ENCODE measurements around the gene CEP295NL. TPM values are rescaled to one million over a fixed set of nuclear protein-coding genes. Genes with fewer than 3 reads are reported as not detected.

CEP295NL gene
- total RNA-seq, 2 donors from 2014 or later = 0.83 to 1.1 TPM

DNA sequence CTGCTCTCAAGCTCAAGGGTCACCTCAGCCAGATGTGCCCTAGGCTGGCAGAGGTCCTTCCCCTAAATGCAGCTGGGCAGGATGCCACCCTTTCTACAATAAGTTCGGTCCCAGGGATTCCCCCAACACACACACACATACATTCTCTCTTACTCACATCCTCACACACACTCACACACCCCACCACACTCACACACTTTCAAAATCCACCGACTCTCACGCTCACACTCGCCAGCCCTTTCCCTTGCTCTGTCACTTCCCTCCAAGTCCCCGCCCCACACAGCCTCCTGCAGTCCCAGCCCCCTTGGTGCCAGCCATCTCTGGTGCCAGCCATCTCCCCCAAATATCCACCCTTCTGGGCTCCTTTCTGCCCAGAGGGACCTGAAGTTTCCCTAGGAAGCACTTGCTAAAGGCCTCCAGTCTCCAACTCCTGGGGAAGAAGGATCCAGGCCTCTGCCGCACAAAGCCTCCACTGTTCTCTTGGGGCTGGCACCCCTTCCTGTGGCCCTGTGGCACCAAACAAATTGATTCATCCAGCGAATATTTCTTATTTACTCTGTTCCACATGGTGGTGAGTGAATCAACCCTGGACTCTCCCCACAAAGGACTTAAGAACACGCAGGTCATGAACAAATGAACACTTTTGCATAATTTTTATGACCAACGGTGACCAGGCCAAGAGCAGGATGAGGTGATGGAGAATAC is 58.5 kb downstream of the CEP295NL start:
- Histone ChIP-seq H3K4me3 (no peak overlapping the region), H3K4me1 (peaks cover 0 to 10% of the 10 kb centered on the region in 2 donors), H3K27ac (no peak overlapping the region), H3K9me3 (no peaks in the 10 kb centered on the region), H3K27me3 (no peaks in the 10 kb centered on the region), H3K36me3 (no peaks in the 10 kb centered on the region)
- DNase-seq (ENCODE audit: low spot score) = no peak
- TF ChIP-seq, protein P1, sequence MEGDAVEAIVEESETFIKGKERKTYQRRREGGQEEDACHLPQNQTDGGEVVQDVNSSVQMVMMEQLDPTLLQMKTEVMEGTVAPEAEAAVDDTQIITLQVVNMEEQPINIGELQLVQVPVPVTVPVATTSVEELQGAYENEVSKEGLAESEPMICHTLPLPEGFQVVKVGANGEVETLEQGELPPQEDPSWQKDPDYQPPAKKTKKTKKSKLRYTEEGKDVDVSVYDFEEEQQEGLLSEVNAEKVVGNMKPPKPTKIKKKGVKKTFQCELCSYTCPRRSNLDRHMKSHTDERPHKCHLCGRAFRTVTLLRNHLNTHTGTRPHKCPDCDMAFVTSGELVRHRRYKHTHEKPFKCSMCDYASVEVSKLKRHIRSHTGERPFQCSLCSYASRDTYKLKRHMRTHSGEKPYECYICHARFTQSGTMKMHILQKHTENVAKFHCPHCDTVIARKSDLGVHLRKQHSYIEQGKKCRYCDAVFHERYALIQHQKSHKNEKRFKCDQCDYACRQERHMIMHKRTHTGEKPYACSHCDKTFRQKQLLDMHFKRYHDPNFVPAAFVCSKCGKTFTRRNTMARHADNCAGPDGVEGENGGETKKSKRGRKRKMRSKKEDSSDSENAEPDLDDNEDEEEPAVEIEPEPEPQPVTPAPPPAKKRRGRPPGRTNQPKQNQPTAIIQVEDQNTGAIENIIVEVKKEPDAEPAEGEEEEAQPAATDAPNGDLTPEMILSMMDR (IDR thresholded peaks at IDR 0.05) = no peak

DNA sequence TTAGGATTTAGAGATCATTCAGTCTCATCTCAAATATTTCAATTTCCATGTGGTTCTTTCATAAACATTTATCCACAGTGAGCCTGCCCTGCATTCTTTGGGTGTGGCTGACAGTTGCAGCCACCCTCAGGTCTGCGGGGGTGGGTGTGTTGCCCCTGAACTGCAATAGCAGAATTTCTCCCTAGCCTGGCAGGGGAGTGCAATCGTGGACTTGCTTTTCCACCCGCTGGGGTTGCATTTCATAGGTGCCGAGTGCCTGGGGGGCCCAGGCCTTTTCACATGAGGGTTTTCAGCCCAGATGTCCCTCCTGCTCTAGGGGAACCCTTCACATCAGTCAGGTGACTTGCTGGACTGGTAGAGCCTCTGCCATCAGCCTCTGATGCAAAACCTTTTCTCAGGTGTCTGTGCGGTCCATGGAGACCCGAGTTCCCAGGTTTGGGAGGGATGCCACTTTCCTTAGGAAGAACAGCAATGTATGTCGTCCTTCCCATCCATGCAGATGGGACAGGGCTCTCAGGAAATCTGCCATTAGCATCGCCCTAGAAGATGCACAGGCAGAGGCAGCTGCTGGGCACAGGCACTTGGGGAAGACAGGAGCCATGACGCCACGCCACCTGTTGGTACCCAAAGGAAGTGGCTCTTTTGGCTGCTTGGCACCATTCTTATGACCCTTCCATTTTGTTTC is 60.0 kb downstream of the CEP295NL start:
- H3K9me3 ChIP-seq = no peaks in the 10 kb centered on the region
- DNase-seq (ENCODE audit: low spot score) = no peak
- no peaks in the 10 kb centered on the region for H3K27me3 ChIP-seq
- peaks cover 3% of the 10 kb centered on the region for H3K36me3 ChIP-seq
- peaks cover 0 to 20% of the 10 kb centered on the region in 2 donors for H3K4me1 ChIP-seq
- H3K4me3 ChIP-seq = no peak overlapping the region
- TF ChIP-seq, protein P1 (IDR thresholded peaks at IDR 0.05) = peak in 1 of 2 donors; percentile 57
- no peak overlapping the region for H3K27ac ChIP-seq

DNA sequence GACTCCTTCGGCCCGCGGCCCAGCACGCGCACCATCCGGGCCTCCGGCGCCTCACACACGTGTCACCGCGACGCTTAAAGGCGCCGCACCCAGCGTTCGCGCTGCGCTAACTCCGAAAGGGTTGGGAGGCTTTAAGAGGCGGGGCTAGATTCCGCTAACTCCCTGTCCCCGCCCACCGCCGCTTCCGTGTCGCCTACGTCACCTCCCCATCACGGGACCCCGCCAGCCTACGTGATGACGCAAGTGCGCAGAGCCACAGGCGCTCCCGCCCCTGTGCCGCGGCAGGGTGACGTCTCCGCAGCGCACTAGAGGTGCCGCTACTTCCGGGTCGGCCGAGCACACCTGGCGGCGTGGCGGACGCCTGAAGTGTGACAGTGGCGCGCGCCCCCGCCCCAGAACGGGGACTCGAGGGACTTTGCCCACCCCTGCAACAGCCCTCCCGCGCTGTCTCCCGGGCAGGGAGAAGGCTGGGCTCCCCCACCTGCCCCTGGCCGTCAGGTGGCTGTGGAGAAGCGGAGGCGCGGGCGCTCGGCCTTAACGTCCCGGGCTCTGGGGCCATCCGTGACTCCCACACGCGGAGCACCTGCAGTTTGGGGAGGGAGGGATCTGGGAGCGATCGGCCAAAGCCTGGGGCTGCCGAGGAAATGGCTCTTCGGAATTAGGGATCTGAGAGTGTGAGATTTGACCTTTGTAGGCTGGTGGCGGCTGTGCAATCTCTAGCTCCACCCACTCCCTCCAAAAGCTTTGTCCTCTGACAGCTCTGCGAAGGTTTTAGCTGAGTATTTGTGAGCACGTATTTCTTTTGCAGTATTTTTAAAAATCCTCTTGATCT is 62.0 kb downstream of the CEP295NL start, which contains the start of gene USP36:
Gene USP36, minus strand, starts transcription at position 35 of the 832 bp plus-strand sequence. CDS start 4,451 bp downstream, outside the sequence.
- H3K4me1 ChIP-seq = peaks cover 0 to 20% of the 10 kb centered on the region in 2 donors
- H3K36me3 ChIP-seq = peaks cover 23% of the 10 kb centered on the region
- H3K27me3 ChIP-seq = no peaks in the 10 kb centered on the region
- H3K4me3 ChIP-seq = peak within 1 kb of the TSS; percentile 90 to 91
- DNase-seq (ENCODE audit: low spot score) = peak; percentile 99
- no peaks in the 10 kb centered on the region for H3K9me3 ChIP-seq
- H3K27ac ChIP-seq = peak within 1 kb of the TSS; percentile 96 to 99
- TF ChIP-seq, protein P1 (IDR thresholded peaks at IDR 0.05) = peak in 1 of 2 donors; percentile 21

Other genes with a start within 250 kb of the CEP295NL start
- 10 to 100 TPM; 23.8 to 31.0 TPM for gene CYTH1, start 120.9 kb downstream of the CEP295NL start, total RNA-seq
- 10 to 100 TPM; 15.4 to 18.1 TPM for gene USP36, start 62.4 kb downstream of the CEP295NL start, total RNA-seq
- gene TIMP2, start 22.2 kb upstream of the CEP295NL start, total RNA-seq = 100 to 1,000 TPM in 1 of 2 donors, 10 to 100 TPM in 1; 99.1 to 158 TPM
- gene LGALS3BP, start 76.7 kb upstream of the CEP295NL start, total RNA-seq = 100 to 1,000 TPM; 488 to 733 TPM
- gene CANT1, start 106.6 kb upstream of the CEP295NL start, total RNA-seq = 10 to 100 TPM; 20.9 to 40.1 TPM
- gene C1QTNF1, start 121.0 kb upstream of the CEP295NL start, total RNA-seq = 100 to 1,000 TPM; 125 to 401 TPM
- gene ENGASE, start 171.6 kb upstream of the CEP295NL start, total RNA-seq = 10 to 100 TPM in 1 of 2 donors, 1 to 10 TPM in 1; 7.7 to 13.5 TPM